ENCODE results near the gene AMFR.
"Not testable (repeated sequence)": the region's sequence is repeated elsewhere in the genome, so short reads cannot be mapped to it uniquely, and the experiment has no call there.

The AMFR gene

GRCh38 chr16:56387396-56387795, 37.9 kb downstream of the AMFR start:
- no peak for DNase-seq

- DNase-seq: no peak
Observed at GRCh38 chr16:56384074-56384721, 41.1 kb downstream of the AMFR start.

- DNase-seq: no peak
Observed at GRCh38 chr16:56382901-56383355, 42.4 kb downstream of the AMFR start.

GRCh38 chr16:56382459-56382858, 42.9 kb downstream of the AMFR start:
- no peak for DNase-seq

GRCh38 chr16:56380778-56381485, 44.4 kb downstream of the AMFR start:
- not testable (repeated sequence) for DNase-seq

- not testable (repeated sequence) for DNase-seq
Observed at GRCh38 chr16:56379044-56379443, 46.3 kb downstream of the AMFR start.

- not testable (repeated sequence) for DNase-seq
Observed at GRCh38 chr16:56375792-56376191, 49.6 kb downstream of the AMFR start.

- no peak for DNase-seq
Observed at GRCh38 chr16:56373003-56373402, 52.3 kb downstream of the AMFR start.

GRCh38 chr16:56372013-56372634, 53.2 kb downstream of the AMFR start:
- DNase-seq: no peak

GRCh38 chr16:56371660-56371937, 53.7 kb downstream of the AMFR start:
- DNase-seq: no peak

- no peak for DNase-seq
Observed at GRCh38 chr16:56370875-56371659, 54.3 kb downstream of the AMFR start.

- DNase-seq: no peak
Observed at GRCh38 chr16:56370185-56370874, 55.0 kb downstream of the AMFR start.

GRCh38 chr16:56369202-56369601, 56.1 kb downstream of the AMFR start:
- no peak for DNase-seq

GRCh38 chr16:56368545-56368944, 56.8 kb downstream of the AMFR start:
- no peak for DNase-seq

GRCh38 chr16:56367764-56368163, 57.6 kb downstream of the AMFR start:
- no peak for DNase-seq

GRCh38 chr16:56366945-56367344, 58.4 kb downstream of the AMFR start:
- DNase-seq: no peak

GRCh38 chr16:56365552-56365951, 59.8 kb downstream of the AMFR start:
- DNase-seq: no peak

- no peak for DNase-seq
Observed at GRCh38 chr16:56364865-56365264, 60.5 kb downstream of the AMFR start.

- no peak for DNase-seq
Observed at GRCh38 chr16:56363781-56364565, 61.4 kb downstream of the AMFR start.

- no peak for DNase-seq
Observed at GRCh38 chr16:56363181-56363716, 62.1 kb downstream of the AMFR start.

GRCh38 chr16:56362706-56363105, 62.6 kb downstream of the AMFR start:
- DNase-seq: no peak

Measured in CD4-positive, alpha-beta T cell treated with Interferon alpha-2 for 1 hour (primary cell).